Esophagus squamous epithelium (tissue), 5 donors: ENCODE measurements around the gene INPP5F. TPM values are rescaled to one million over a fixed set of nuclear protein-coding genes. Genes with fewer than 3 reads are reported as not detected.
"Not testable (repeated sequence)": the region's sequence is repeated elsewhere in the genome, so short reads cannot be mapped to it uniquely, and the experiment has no call there.

Experiments used
- DNase-seq: peaks from one replicate; lab custom pipeline; 2025; lab: John Stamatoyannopoulos, UW
- H3K27ac ChIP-seq, 4 donors: fragments of 200-600 bp; sonication (generic); one replicate each; pipeline ENCODE4 v1.5.1; 2016 to 2019; ENCODE audit warnings: mild to moderate bottlenecking in 1 of 4
- H3K27me3 ChIP-seq, 4 donors: fragments of 200-600 bp; sonication (generic); 1 replicate in 3 of 4; 2 replicates in 1 of 4; pipeline versions ENCODE4 v1.5.1 to v1.6.0; 2017 to 2021; ENCODE audit warnings: antibody characterized with exemption in 1 of 4
- H3K36me3 ChIP-seq, 3 donors: fragments of 200-600 bp; sonication (generic); one replicate each; pipeline ENCODE4 v1.5.1; 2016 to 2019
- H3K4me1 ChIP-seq, 3 donors: fragments of 200-600 bp; sonication (generic); one replicate each; pipeline ENCODE4 v1.5.1; 2017 to 2019
- H3K4me3 ChIP-seq, 4 donors: fragments of 200-600 bp; sonication (generic); 1 replicate in 3 of 4; 2 replicates in 1 of 4; pipeline ENCODE4 v1.5.1; 2016 to 2019; ENCODE audit warnings: mild to moderate bottlenecking in 2 of 4, moderate library complexity in 1 of 4
- H3K9me3 ChIP-seq, 3 donors: fragments of 200-600 bp; sonication (generic); one replicate each; pipeline ENCODE4 v1.5.1; 2016 to 2019
- POLR2A ChIP-seq, 4 donors: fragments of 450-650 bp; IDR thresholded peaks; one replicate each; pipeline ENCODE4 v1.6.1; 2017; ENCODE audit warnings: antibody characterized with exemption in 4 of 4, mild to moderate bottlenecking in 4 of 4, moderate library complexity in 3 of 4
- WGBS, 2 donors: methylation state at CpG; one replicate each; pipeline ENCODE4 v1.1.5; 2018; 5-methylcytosine and 5-hydroxymethylcytosine counted together
- intact Hi-C: fragments of 100-400 bp; cut with DNase I; formaldehyde crosslinking; loops from one replicate; pipeline ENCODE4 v1.15.0; 2022
- total RNA-seq, 4 donors: library from RNA; depleted of rRNA; stranded (reverse); fragments of >200 nt; gene quantifications; one replicate each; pipeline ENCODE4 v1.1.0, GENCODE V29; 2016
- TF ChIP-seq, protein P1 (sequence below), 6 experiments: fragments of 450-650 bp in 4 of 6; fragments of 200-600 bp in 2 of 6; sonication (generic) in 2 of 6; IDR thresholded peaks; one replicate each; pipeline ENCODE4 v1.5.1; 2016 to 2019; ENCODE audit warnings: antibody characterized with exemption in 6 of 6, mild to moderate bottlenecking in 4 of 6, moderate library complexity in 4 of 6
- donor health status: DM: yes; HTN: yes; CAD: no.

The INPP5F gene
- total RNA-seq, 4 donors from 2014 or later = 5.3 to 11.4 (median 9.4) TPM

DNA sequence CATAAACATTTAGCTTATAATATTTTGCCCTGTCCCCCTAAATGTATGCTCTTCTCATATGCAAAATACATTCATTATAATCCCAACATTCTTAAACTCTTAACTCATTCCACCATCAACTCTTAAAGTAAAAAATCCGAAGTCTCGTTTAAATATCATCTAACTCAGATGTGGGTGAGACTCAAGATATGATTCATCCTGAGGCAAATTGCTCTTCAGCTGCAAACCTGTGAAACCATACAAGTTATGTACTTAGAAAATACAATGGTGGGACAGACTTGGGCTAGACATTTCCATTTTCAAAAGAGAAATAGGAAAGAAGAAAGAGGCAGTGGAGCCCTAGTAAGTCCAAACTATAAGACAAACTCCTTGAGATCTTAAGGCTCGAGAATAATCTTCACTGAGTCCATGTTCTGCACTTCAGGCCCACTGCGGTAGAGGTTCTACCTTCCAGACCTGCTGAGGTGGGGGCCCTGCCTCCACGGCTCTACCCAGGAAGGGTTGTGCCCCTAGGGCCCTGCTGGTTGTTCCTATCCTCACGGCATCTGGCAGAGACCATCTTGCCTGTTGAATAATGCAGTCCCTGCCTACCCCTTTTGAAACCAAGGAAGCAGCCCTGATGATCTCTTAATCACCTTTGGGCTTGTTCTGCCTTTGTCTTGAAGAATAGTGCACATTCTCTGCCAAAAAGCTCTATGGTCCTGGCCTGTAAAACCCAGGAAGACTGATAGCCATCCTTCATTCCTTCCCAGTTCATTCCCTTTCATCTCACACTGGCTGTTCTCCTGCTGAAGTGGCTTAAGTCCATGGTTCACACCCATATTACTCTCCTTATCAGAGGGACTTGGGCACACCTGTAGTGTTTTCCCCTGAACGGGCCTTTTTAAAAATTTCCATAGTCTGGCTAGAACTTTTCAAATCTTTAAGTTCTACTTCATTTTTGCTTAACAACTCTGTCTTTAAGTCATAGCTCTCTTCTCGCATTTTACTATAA, 37.3 kb downstream of the INPP5F start:
- TF ChIP-seq, protein P1, sequence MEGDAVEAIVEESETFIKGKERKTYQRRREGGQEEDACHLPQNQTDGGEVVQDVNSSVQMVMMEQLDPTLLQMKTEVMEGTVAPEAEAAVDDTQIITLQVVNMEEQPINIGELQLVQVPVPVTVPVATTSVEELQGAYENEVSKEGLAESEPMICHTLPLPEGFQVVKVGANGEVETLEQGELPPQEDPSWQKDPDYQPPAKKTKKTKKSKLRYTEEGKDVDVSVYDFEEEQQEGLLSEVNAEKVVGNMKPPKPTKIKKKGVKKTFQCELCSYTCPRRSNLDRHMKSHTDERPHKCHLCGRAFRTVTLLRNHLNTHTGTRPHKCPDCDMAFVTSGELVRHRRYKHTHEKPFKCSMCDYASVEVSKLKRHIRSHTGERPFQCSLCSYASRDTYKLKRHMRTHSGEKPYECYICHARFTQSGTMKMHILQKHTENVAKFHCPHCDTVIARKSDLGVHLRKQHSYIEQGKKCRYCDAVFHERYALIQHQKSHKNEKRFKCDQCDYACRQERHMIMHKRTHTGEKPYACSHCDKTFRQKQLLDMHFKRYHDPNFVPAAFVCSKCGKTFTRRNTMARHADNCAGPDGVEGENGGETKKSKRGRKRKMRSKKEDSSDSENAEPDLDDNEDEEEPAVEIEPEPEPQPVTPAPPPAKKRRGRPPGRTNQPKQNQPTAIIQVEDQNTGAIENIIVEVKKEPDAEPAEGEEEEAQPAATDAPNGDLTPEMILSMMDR (IDR thresholded peaks at IDR 0.05) = no peak
- no peak for TF ChIP-seq POLR2A (IDR thresholded peaks at IDR 0.05)
- Histone ChIP-seq H3K27ac (no peak overlapping the region), H3K36me3 (no peaks in the 10 kb centered on the region), H3K4me3 (no peak overlapping the region), H3K27me3 (no peaks in the 10 kb centered on the region), H3K4me1 (peaks cover 0 to 9% (median under 1%) of the 10 kb centered on the region in 3 donors), H3K9me3 (no peaks in the 10 kb centered on the region)
- WGBS, 2 donors = 63 to 74% methylated on average over 8 of the region's 8 CpGs
- no peak for DNase-seq
- intact Hi-C loops = no loop called here

DNA sequence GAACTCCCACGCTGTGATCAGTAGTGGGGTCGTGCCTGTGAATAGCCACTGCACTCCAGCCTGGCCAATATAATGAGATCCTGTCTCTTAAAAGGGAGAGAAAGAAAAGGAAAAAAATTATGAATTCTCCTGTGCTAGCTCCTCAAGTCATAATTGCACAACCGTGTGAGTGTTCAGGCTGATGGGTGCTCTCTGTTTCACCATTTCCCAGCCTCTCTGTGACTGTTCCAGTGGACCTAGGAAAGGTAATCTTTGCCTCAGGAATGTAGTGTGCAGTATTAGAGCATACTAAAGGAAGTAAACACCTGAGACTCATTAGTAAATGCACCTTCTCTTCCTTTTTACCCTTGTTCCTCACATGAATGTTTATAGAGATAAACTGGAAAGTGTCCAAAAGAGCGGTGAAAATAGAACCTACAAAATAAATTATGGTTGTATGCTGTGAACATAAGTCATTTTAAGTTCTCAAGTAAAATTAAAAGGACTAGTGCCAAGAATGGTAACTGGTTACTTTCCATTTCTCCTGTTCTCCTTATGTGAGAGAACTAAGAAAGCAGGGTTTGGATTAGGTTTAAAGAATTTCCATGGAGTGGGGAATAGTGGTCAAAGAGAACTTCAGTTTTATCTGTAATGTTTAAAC, 42.7 kb downstream of the INPP5F start:
- H3K36me3 ChIP-seq = no peaks in the 10 kb centered on the region
- no peaks in the 10 kb centered on the region for H3K27me3 ChIP-seq
- no peak for DNase-seq
- intact Hi-C loops = no loop called here
- peaks cover 0 to 36% (median 22%) of the 10 kb centered on the region in 3 donors for H3K4me1 ChIP-seq
- no peak overlapping the region for H3K4me3 ChIP-seq
- 46 to 59% methylated on average over 4 of the region's 4 CpGs for WGBS, 2 donors
- TF ChIP-seq, protein P1 (IDR thresholded peaks at IDR 0.05) = no peak
- TF ChIP-seq POLR2A (IDR thresholded peaks at IDR 0.05) = no peak
- H3K9me3 ChIP-seq = no peaks in the 10 kb centered on the region
- H3K27ac ChIP-seq = no peak overlapping the region

DNA sequence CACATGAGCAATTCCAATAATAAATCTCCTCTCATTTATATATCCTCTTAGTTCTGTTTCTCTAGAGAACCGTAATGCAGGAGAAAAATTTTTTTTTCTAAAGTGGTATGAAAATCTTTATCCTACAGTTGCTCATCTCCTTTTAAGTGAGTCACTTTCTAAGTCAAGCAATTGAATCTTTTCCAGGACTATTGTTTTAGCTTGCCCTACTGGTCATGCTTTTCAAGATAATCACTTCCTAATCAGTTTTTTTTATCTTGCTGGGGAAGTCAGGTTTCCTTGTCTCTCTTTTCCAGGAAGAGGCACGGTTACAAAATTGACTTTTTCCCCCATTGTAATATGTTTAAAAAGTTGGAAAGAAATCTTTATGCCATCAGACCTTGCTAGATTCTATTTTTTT, 44.0 kb downstream of the INPP5F start:
- H3K4me1 ChIP-seq = peaks cover 0 to 36% (median 22%) of the 10 kb centered on the region in 3 donors
- WGBS, 2 donors = 18 to 36% methylated on average over 2 of the region's 2 CpGs
- no peaks in the 10 kb centered on the region for H3K27me3 ChIP-seq
- H3K27ac ChIP-seq = no peak overlapping the region
- H3K36me3 ChIP-seq = no peaks in the 10 kb centered on the region
- TF ChIP-seq, protein P1 (IDR thresholded peaks at IDR 0.05) = no peak
- TF ChIP-seq POLR2A (IDR thresholded peaks at IDR 0.05) = no peak
- H3K9me3 ChIP-seq = no peaks in the 10 kb centered on the region
- no peak for DNase-seq
- H3K4me3 ChIP-seq = no peak overlapping the region
- intact Hi-C loops = no loop called here

DNA sequence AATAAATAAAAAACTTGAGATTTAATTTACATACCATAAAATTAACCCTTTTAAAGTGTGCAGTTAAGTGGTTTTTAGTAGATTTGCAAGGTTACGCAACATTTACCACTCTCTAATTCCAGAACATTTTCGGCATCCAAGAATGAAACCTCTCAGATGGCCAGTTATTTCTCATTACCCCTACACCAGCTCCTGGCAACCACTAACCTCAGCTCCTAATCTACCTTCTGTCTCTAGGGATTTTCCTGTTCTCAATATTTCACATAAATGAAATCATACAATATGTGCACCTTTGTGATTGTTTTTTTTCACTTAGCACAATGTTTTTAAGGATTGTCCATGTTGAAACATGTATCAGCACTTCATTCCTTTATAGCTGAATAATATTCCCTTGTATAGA, 45.1 kb downstream of the INPP5F start:
- H3K9me3 ChIP-seq = no peaks in the 10 kb centered on the region
- H3K4me3 ChIP-seq = no peak overlapping the region
- no peak overlapping the region for H3K27ac ChIP-seq
- H3K27me3 ChIP-seq = no peaks in the 10 kb centered on the region
- WGBS, 2 donors = 60 to 62% methylated on average over 2 of the region's 2 CpGs
- H3K36me3 ChIP-seq = no peaks in the 10 kb centered on the region
- no peak for DNase-seq
- intact Hi-C loops = no loop called here
- no peak for TF ChIP-seq POLR2A (IDR thresholded peaks at IDR 0.05)
- TF ChIP-seq, protein P1 (IDR thresholded peaks at IDR 0.05) = no peak
- H3K4me1 ChIP-seq = peaks cover 0 to 36% (median 22%) of the 10 kb centered on the region in 3 donors

- H3K9me3 ChIP-seq = no peaks in the 10 kb centered on the region
- TF ChIP-seq POLR2A (IDR thresholded peaks at IDR 0.05) = no peak
- TF ChIP-seq, protein P1 (IDR thresholded peaks at IDR 0.05) = no peak
- intact Hi-C loops = no loop called here
- no peak overlapping the region for H3K27ac ChIP-seq
- no peak for DNase-seq
- no peaks in the 10 kb centered on the region for H3K36me3 ChIP-seq
- 75 to 91% methylated on average over 4 of the region's 4 CpGs for WGBS, 2 donors
- H3K4me3 ChIP-seq = no peak overlapping the region
- H3K4me1 ChIP-seq = peaks cover 0 to 36% (median 22%) of the 10 kb centered on the region in 3 donors
- no peaks in the 10 kb centered on the region for H3K27me3 ChIP-seq
Observed at GRCh38 chr10:119772334-119772733, 46.5 kb downstream of the INPP5F start.

GRCh38 chr10:119773041-119773440, 47.2 kb downstream of the INPP5F start:
- 96 to 100% methylated on average over 3 of the region's 3 CpGs for WGBS, 2 donors
- H3K27me3 ChIP-seq, H3K4me3 ChIP-seq, H3K36me3 ChIP-seq, H3K9me3 ChIP-seq, H3K27ac ChIP-seq, intact Hi-C loops, DNase-seq: not testable (repeated sequence)
- H3K4me1 ChIP-seq = peaks cover 0 to 34% (median 22%) of the 10 kb centered on the region in 3 donors
